H9 (cell line): ENCODE data around the gene KIF18B. TPM values are rescaled to one million over a fixed set of nuclear protein-coding genes. Genes with fewer than 3 reads are reported as not detected.

Experiments
- DNase-seq: peaks from one replicate; pipeline ENCODE4 v3.0.0-alpha.2; 2017
- H2AFZ ChIP-seq: one replicate; pipeline ENCODE4 v1.6.1; 2013; ENCODE audit warnings: mild to moderate bottlenecking, low read length, control low read depth, moderate library complexity
- H2AK5ac ChIP-seq: 2 replicates; pipeline ENCODE4 v1.6.1; 2013; ENCODE audit warnings: low read length, control low read depth, mixed read lengths; ENCODE audit not compliant: insufficient read length
- H2BK120ac ChIP-seq: one replicate; pipeline ENCODE4 v1.6.1; 2013; ENCODE audit warnings: low read depth, mild to moderate bottlenecking, low read length, control low read depth, inconsistent platforms; ENCODE audit not compliant: poor library complexity, severe bottlenecking
- H2BK12ac ChIP-seq: 2 replicates; pipeline ENCODE4 v1.6.1; 2013; ENCODE audit warnings: low read length, control low read depth, mixed read lengths, low read depth; ENCODE audit not compliant: insufficient read length
- H2BK15ac ChIP-seq: 2 replicates; pipeline ENCODE4 v1.6.1; 2013; ENCODE audit warnings: low read depth, low read length, control low read depth
- H2BK20ac ChIP-seq: one replicate; pipeline ENCODE4 v1.6.1; 2013; ENCODE audit warnings: low read depth, mild to moderate bottlenecking, low read length, control low read depth, inconsistent platforms; ENCODE audit not compliant: poor library complexity, severe bottlenecking
- H2BK5ac ChIP-seq: 2 replicates; pipeline ENCODE4 v1.6.1; 2013; ENCODE audit warnings: low read length, control low read depth, mixed read lengths; ENCODE audit not compliant: insufficient read length
- H3K14ac ChIP-seq: 2 replicates; pipeline ENCODE4 v1.6.1; 2013; ENCODE audit warnings: low read length, control low read depth; ENCODE audit not compliant: insufficient read depth
- H3K18ac ChIP-seq: 2 replicates; pipeline ENCODE4 v1.6.1; 2013; ENCODE audit warnings: low read depth, mild to moderate bottlenecking, mixed read lengths, low read length, control low read depth; ENCODE audit not compliant: insufficient read length
- H3K23ac ChIP-seq: 2 replicates; pipeline ENCODE4 v1.6.1; 2013; ENCODE audit warnings: low read length, control low read depth, mixed read lengths, low read depth; ENCODE audit not compliant: insufficient read length
- H3K23me2 ChIP-seq: 2 replicates; pipeline ENCODE4 v1.6.1; 2013; ENCODE audit warnings: low read depth, mild to moderate bottlenecking, mixed read lengths, low read length, control low read depth; ENCODE audit not compliant: insufficient read length, poor library complexity, severe bottlenecking
- H3K27ac ChIP-seq: 2 replicates; pipeline ENCODE4 v1.5.1; 2013; ENCODE audit warnings: low read length, control low read depth, mixed read lengths, low read depth; ENCODE audit not compliant: insufficient read length
- H3K27me3 ChIP-seq: 2 replicates; pipeline ENCODE4 v1.6.1; 2013; ENCODE audit warnings: low read length, control low read depth, inconsistent platforms; ENCODE audit not compliant: insufficient read depth
- H3K4ac ChIP-seq: 2 replicates; pipeline ENCODE4 v1.6.1; 2013; ENCODE audit warnings: low read depth, mild to moderate bottlenecking, control low read depth, inconsistent platforms, low read length, moderate library complexity
- H3K4me1 ChIP-seq: 2 replicates; pipeline ENCODE4 v1.6.1; 2013; ENCODE audit warnings: low read length, control low read depth, inconsistent platforms; ENCODE audit not compliant: insufficient read depth
- H3K4me2 ChIP-seq: 2 replicates; pipeline ENCODE4 v1.6.1; 2013; ENCODE audit warnings: low read length, control low read depth, mixed read lengths; ENCODE audit not compliant: insufficient read length, insufficient read depth
- H3K56ac ChIP-seq: 2 replicates; pipeline ENCODE4 v1.6.1; 2013; ENCODE audit warnings: low read depth, mild to moderate bottlenecking, mixed read lengths, low read length, control low read depth; ENCODE audit not compliant: insufficient read length
- H3K79me1 ChIP-seq: 2 replicates; pipeline ENCODE4 v1.6.1; 2013; ENCODE audit warnings: low read depth, mild to moderate bottlenecking, moderate library complexity, low read length, control low read depth, inconsistent platforms; ENCODE audit not compliant: insufficient read depth, poor library complexity, severe bottlenecking
- H3K79me2 ChIP-seq: 2 replicates; pipeline ENCODE4 v1.6.1; 2013; ENCODE audit warnings: low read length, control low read depth, inconsistent platforms; ENCODE audit not compliant: insufficient read depth
- H3K9ac ChIP-seq: 2 replicates; pipeline ENCODE4 v1.6.1; 2013; ENCODE audit warnings: low read length, control low read depth, mixed read lengths; ENCODE audit not compliant: insufficient read length; ENCODE audit errors: extremely low read depth
- H3K9me3 ChIP-seq: one replicate; pipeline ENCODE4 v1.6.1; 2013; ENCODE audit warnings: low read depth, low read length, inconsistent platforms; ENCODE audit not compliant: control insufficient read depth
- H3T11ph ChIP-seq: one replicate; pipeline ENCODE4 v1.6.1; 2013; ENCODE audit warnings: mild to moderate bottlenecking, low read length, control low read depth, inconsistent platforms
- H4K20me1 ChIP-seq: one replicate; pipeline ENCODE4 v1.6.1; 2013; ENCODE audit not compliant: control insufficient read depth, insufficient read length, insufficient read depth
- H4K5ac ChIP-seq: 2 replicates; pipeline ENCODE4 v1.6.1; 2013; ENCODE audit warnings: low read depth, mild to moderate bottlenecking, mixed read lengths, low read length, control low read depth; ENCODE audit not compliant: insufficient read length
- H4K8ac ChIP-seq: replicated peaks from 2 replicates; pipeline ENCODE4 v1.6.1; 2013; ENCODE audit warnings: low read length, control low read depth, mixed read lengths, low read depth; ENCODE audit not compliant: insufficient read length
- H4K91ac ChIP-seq: 2 replicates; pipeline ENCODE4 v1.6.1; 2013; ENCODE audit warnings: low read depth, mild to moderate bottlenecking, moderate library complexity, mixed read lengths, low read length, control low read depth; ENCODE audit not compliant: insufficient read length
- H3K27ac Mint-ChIP-seq, 3 experiments: 2 replicates in 2 of 3; 3 replicates in 1 of 3; pipeline ENCODE4 v1.8.0; 2020 to 2021; ENCODE audit warnings: mixed read lengths in 3 of 3, mild to moderate bottlenecking in 1 of 3, moderate library complexity in 1 of 3
- H3K27me3 Mint-ChIP-seq: 2 replicates; pipeline ENCODE4 v1.8.0; 2021; ENCODE audit warnings: low read depth, mild to moderate bottlenecking, moderate library complexity, mixed read lengths
- H3K36me3 Mint-ChIP-seq, 3 experiments: 2 replicates in 2 of 3; 3 replicates in 1 of 3; pipeline ENCODE4 v1.8.0; 2020 to 2021; ENCODE audit warnings: low read depth in 3 of 3, mixed read lengths in 3 of 3; ENCODE audit not compliant: insufficient read depth in 1 of 3
- H3K4me1 Mint-ChIP-seq, 2 experiments: 2 replicates each; pipeline ENCODE4 v1.8.0; 2020; ENCODE audit warnings: mixed read lengths in 2 of 2
- H3K4me3 Mint-ChIP-seq, 2 experiments: 2 replicates in 1 of 2; 3 replicates in 1 of 2; pipeline ENCODE4 v1.8.0; 2020 to 2021; ENCODE audit warnings: mild to moderate bottlenecking in 2 of 2, mixed read lengths in 2 of 2, moderate library complexity in 1 of 2
- H3K9me3 Mint-ChIP-seq, 2 experiments: 2 replicates in 1 of 2; 3 replicates in 1 of 2; pipeline ENCODE4 v1.8.0; 2020; ENCODE audit warnings: mild to moderate bottlenecking in 2 of 2, mixed read lengths in 2 of 2, moderate library complexity in 1 of 2
- WGBS: extraction: QIAGEN DNeasy Blood & Tissue Kit; methylation state at CpG from one replicate; pipeline ENCODE4 v1.1.7; 2013; ENCODE audit warnings: missing lambda C conversion rate, low lambda C conversion rate, mixed read lengths; ENCODE audit not compliant: insufficient read length; ENCODE audit errors: extremely low coverage; 5-methylcytosine and 5-hydroxymethylcytosine counted together
- total RNA-seq: library from RNA; stranded (reverse); gene quantifications from 2 replicates; pipeline ENCODE4 v1.2.1, GENCODE V29; 2021
- TF ChIP-seq, protein P1 (sequence below): fragments of 200-600 bp; sonication (generic); conservative IDR thresholded peaks from 3 replicates; pipeline ENCODE4 v1.8.0; 2021; ENCODE audit warnings: antibody characterized with exemption, mild to moderate bottlenecking

KIF18B gene
- total RNA-seq, 1 experiment from 2014 or later, result 51.8 TPM

GRCh38 chr17:44930667-44931066 is 16.9 kb downstream of the KIF18B start:
- Histone ChIP-seq H2BK15ac (no peak overlapping the region), H3K23ac (no peak overlapping the region), H3K4me1 (no peaks in the 10 kb centered on the region), H2BK12ac (no peak overlapping the region), H2AFZ (no peak overlapping the region), H3K79me1 (no peaks in the 10 kb centered on the region), H3K27ac (no peak overlapping the region), H4K91ac (no peak overlapping the region), H4K8ac (no peak overlapping the region), H3K79me2 (no peaks in the 10 kb centered on the region), H2BK20ac (no peak overlapping the region), H4K20me1 (no peaks in the 10 kb centered on the region), H3T11ph (no peak overlapping the region), H3K18ac (no peak overlapping the region), H3K56ac (no peak overlapping the region), H3K4me2 (no peak overlapping the region), H3K9me3 (no peaks in the 10 kb centered on the region), H3K4ac (no peak overlapping the region), H2BK5ac (no peak overlapping the region), H3K14ac (no peak overlapping the region), H2AK5ac (no peak overlapping the region), H3K27me3 (no peaks in the 10 kb centered on the region), H2BK120ac (no peak overlapping the region), H3K9ac (no peak overlapping the region), H3K23me2 (no peaks in the 10 kb centered on the region), H4K5ac (no peak overlapping the region)
- Mint-ChIP-seq H3K9me3 (no peaks in the 10 kb centered on the region), H3K4me1 (no peaks in the 10 kb centered on the region), H3K4me3 (no peak overlapping the region), H3K27me3 (no peaks in the 10 kb centered on the region; the same call in 1 of the 2 replicates), H3K36me3 (peaks cover 52 to 96% (median 93%) of the 10 kb centered on the region in 3 experiments), H3K27ac (no peak overlapping the region)
- no CpG with 5 or more reads among the region's 6 CpGs for WGBS
- DNase-seq, result no peak
- TF ChIP-seq, protein P1, sequence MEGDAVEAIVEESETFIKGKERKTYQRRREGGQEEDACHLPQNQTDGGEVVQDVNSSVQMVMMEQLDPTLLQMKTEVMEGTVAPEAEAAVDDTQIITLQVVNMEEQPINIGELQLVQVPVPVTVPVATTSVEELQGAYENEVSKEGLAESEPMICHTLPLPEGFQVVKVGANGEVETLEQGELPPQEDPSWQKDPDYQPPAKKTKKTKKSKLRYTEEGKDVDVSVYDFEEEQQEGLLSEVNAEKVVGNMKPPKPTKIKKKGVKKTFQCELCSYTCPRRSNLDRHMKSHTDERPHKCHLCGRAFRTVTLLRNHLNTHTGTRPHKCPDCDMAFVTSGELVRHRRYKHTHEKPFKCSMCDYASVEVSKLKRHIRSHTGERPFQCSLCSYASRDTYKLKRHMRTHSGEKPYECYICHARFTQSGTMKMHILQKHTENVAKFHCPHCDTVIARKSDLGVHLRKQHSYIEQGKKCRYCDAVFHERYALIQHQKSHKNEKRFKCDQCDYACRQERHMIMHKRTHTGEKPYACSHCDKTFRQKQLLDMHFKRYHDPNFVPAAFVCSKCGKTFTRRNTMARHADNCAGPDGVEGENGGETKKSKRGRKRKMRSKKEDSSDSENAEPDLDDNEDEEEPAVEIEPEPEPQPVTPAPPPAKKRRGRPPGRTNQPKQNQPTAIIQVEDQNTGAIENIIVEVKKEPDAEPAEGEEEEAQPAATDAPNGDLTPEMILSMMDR, result no peak
